ENCODE measurements around the gene PLK3. TPM values are rescaled to one million over a fixed set of nuclear protein-coding genes. Genes with fewer than 3 reads are reported as not detected.
A peak's percentile ranks its signal among the peaks of the same experiment; 100 is the strongest.
"Not testable (repeated sequence)": the region's sequence is repeated elsewhere in the genome, so short reads cannot be mapped to it uniquely, and the experiment has no call there.

PLK3 gene
- total RNA-seq, 2 donors from 2014 or later, result 3.3 to 9.0 TPM

- TF ChIP-seq CTCF (conservative IDR thresholded peaks at IDR 0.05), result no peak
- peak overlapping the region; percentile 59 for H3K9ac ChIP-seq (ENCODE audit: extremely low read depth, low read length, poor library complexity, severe bottlenecking)
- peaks cover 13% of the 10 kb centered on the region for H3K36me3 ChIP-seq (ENCODE audit: control insufficient read depth, insufficient read depth, low read length)
- Mint-ChIP-seq H3K9me3 (no peaks in the 10 kb centered on the region), H3K27ac (peak overlapping the region; percentile 99), H3K27me3 (ENCODE audit: insufficient read depth) (peaks cover 5% of the 10 kb centered on the region), H3K4me3 (peak overlapping the region; percentile 51), H3K36me3 (ENCODE audit: low read depth) (peaks cover 5% of the 10 kb centered on the region), H3K4me1 (peaks cover 33% of the 10 kb centered on the region)
- H3K4me3 ChIP-seq (ENCODE audit: low read length), result peak overlapping the region; percentile 67
- no peaks in the 10 kb centered on the region for H3K27me3 ChIP-seq (ENCODE audit: control insufficient read depth, insufficient read depth, low read length, poor library complexity, severe bottlenecking)
- peaks cover 32% of the 10 kb centered on the region for H3K4me1 ChIP-seq (ENCODE audit: control insufficient read depth, insufficient read depth, low read length)
- peak; percentile 67 for DNase-seq
- H3K27ac ChIP-seq (ENCODE audit: low read depth, low read length), result peak overlapping the region; percentile 87
- H3K9me3 ChIP-seq (ENCODE audit: control insufficient read depth, low read length), result no peaks in the 10 kb centered on the region
- WGBS, 2 experiments (ENCODE audit: insufficient coverage in 1 of 2, insufficient read length in 1 of 2), result 43 to 79% methylated on average over 1 to 5 of the region's 6 CpGs
Observed at GRCh38 chr1:44808938-44809917, 9.1 kb downstream of the PLK3 start.

GRCh38 chr1:44810101-44810761 lies 10.1 kb downstream of the PLK3 start:
- no peak overlapping the region for H3K27ac Mint-ChIP-seq
- peaks cover 6% of the 10 kb centered on the region for H3K36me3 Mint-ChIP-seq (ENCODE audit: low read depth)
- TF ChIP-seq CTCF (conservative IDR thresholded peaks at IDR 0.05), result no peak
- no peaks in the 10 kb centered on the region for H3K9me3 Mint-ChIP-seq
- Histone ChIP-seq H3K36me3 (ENCODE audit: control insufficient read depth, insufficient read depth, low read length) (peaks cover 7% of the 10 kb centered on the region), H3K27me3 (ENCODE audit: control insufficient read depth, insufficient read depth, low read length, poor library complexity, severe bottlenecking) (no peaks in the 10 kb centered on the region), H3K4me1 (ENCODE audit: control insufficient read depth, insufficient read depth, low read length) (peaks cover 32% of the 10 kb centered on the region), H3K27ac (ENCODE audit: low read depth, low read length) (no peak overlapping the region), H3K9ac (ENCODE audit: extremely low read depth, low read length, poor library complexity, severe bottlenecking) (no peak overlapping the region), H3K4me3 (ENCODE audit: low read length) (no peak overlapping the region), H3K9me3 (ENCODE audit: control insufficient read depth, low read length) (no peaks in the 10 kb centered on the region)
- peaks cover 38% of the 10 kb centered on the region for H3K4me1 Mint-ChIP-seq
- WGBS, 2 experiments (ENCODE audit: insufficient coverage in 1 of 2, insufficient read length in 1 of 2), result 90 to 94% methylated on average over 5 to 12 of the region's 12 CpGs
- peak; percentile 41 for DNase-seq
- no peak overlapping the region for H3K4me3 Mint-ChIP-seq
- peaks cover 5% of the 10 kb centered on the region for H3K27me3 Mint-ChIP-seq (ENCODE audit: insufficient read depth)

GRCh38 chr1:44810762-44811105 lies 10.6 kb downstream of the PLK3 start:
- not testable (repeated sequence) for DNase-seq; H3K36me3 Mint-ChIP-seq (ENCODE audit: low read depth); H3K27me3 ChIP-seq (ENCODE audit: control insufficient read depth, insufficient read depth, low read length, poor library complexity, severe bottlenecking); H3K27ac Mint-ChIP-seq; H3K27ac ChIP-seq (ENCODE audit: low read depth, low read length); H3K36me3 ChIP-seq (ENCODE audit: control insufficient read depth, insufficient read depth, low read length); H3K9me3 Mint-ChIP-seq; H3K27me3 Mint-ChIP-seq (ENCODE audit: insufficient read depth); H3K9ac ChIP-seq (ENCODE audit: extremely low read depth, low read length, poor library complexity, severe bottlenecking); H3K9me3 ChIP-seq (ENCODE audit: control insufficient read depth, low read length); H3K4me3 ChIP-seq (ENCODE audit: low read length); H3K4me3 Mint-ChIP-seq
- WGBS, 2 experiments (ENCODE audit: insufficient coverage in 1 of 2, insufficient read length in 1 of 2), result 86 to 93% methylated on average over 3 to 4 of the region's 4 CpGs
- H3K4me1 ChIP-seq (ENCODE audit: control insufficient read depth, insufficient read depth, low read length), result peaks cover 32% of the 10 kb centered on the region
- peaks cover 43% of the 10 kb centered on the region for H3K4me1 Mint-ChIP-seq
